OCI-LY3 (cell line): ENCODE data around the gene STIM1.

Source experiments
- EZH2phosphoT487 ChIP-seq: fragments of 200-600 bp; shearing (Covaris generic); IDR thresholded peaks from 2 replicates; pipeline ENCODE4 v1.6.1; 2018; ENCODE audit warnings: antibody characterized with exemption, mixed run types, low read depth
- TF ChIP-seq, protein P1 (sequence below): fragments of 200-600, 300-600 bp; sonication (generic); IDR thresholded peaks from 2 replicates; pipeline ENCODE4 v1.5.1; 2014; ENCODE audit warnings: antibody characterized with exemption, low read length, low read depth

DNA sequence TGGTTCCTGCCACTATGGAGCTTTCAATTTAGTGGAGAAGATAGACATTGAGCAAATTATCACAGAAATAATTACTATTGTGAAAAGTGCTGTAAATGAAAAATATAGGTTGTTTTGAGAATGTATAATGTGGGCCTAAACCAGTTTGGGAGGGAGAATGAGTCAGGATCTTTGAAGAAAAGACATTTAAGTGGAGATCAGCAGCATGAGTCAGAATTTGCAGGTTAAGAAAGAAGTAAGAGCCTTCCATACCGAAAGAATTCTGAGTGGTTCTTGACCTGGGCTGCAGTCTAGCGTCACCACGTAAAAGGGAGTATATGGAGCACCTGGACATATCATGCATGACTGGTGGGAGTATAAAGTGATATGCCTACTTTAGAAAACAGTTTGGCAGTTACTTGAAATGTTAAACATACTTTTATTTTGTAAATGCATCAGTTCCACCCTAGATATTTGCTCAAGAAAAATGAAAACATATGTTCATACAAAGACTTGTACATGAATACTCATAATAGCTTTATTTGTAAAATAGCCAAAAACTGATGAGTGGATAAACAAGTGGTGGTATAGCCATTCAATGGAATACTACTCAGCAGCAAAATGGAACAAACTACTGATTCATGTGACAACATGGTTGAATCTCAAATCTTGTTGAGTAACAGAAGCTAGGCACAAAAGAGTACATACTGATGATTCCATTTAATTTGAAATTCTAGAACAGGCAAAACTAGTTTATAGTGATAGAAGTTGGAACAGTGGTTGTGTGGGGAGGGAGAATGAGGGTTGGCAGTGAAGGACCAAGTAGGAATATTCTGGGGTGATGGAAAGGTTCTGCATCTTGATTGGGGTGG, 99.2 kb downstream of the STIM1 start:
- TF ChIP-seq, protein P1, sequence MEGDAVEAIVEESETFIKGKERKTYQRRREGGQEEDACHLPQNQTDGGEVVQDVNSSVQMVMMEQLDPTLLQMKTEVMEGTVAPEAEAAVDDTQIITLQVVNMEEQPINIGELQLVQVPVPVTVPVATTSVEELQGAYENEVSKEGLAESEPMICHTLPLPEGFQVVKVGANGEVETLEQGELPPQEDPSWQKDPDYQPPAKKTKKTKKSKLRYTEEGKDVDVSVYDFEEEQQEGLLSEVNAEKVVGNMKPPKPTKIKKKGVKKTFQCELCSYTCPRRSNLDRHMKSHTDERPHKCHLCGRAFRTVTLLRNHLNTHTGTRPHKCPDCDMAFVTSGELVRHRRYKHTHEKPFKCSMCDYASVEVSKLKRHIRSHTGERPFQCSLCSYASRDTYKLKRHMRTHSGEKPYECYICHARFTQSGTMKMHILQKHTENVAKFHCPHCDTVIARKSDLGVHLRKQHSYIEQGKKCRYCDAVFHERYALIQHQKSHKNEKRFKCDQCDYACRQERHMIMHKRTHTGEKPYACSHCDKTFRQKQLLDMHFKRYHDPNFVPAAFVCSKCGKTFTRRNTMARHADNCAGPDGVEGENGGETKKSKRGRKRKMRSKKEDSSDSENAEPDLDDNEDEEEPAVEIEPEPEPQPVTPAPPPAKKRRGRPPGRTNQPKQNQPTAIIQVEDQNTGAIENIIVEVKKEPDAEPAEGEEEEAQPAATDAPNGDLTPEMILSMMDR, result no peak
- TF ChIP-seq EZH2phosphoT487, result no peak
